ENCODE measurements around the gene KL. TPM values are rescaled to one million over a fixed set of nuclear protein-coding genes. Genes with fewer than 3 reads are reported as not detected.

The KL gene
- total RNA-seq, 1 donor, result 1.3 TPM

- no peak for DNase-seq (ENCODE audit: low read depth in 2 of 3, low spot score in 2 of 3)
Observed at GRCh38 chr13:33003458-33004019, 12.7 kb upstream of the KL start.

- DNase-seq (ENCODE audit: low read depth in 2 of 3, low spot score in 2 of 3), result no peak
Observed at GRCh38 chr13:33004511-33004910, 11.7 kb upstream of the KL start.

- DNase-seq (ENCODE audit: low read depth in 2 of 3, low spot score in 2 of 3), result no peak
Observed at GRCh38 chr13:33006134-33006533, 10.1 kb upstream of the KL start.

GRCh38 chr13:33006638-33007037 lies 9.6 kb upstream of the KL start:
- no peak for DNase-seq (ENCODE audit: low read depth in 2 of 3, low spot score in 2 of 3)

GRCh38 chr13:33007237-33007636 lies 9.0 kb upstream of the KL start:
- DNase-seq (ENCODE audit: low read depth in 2 of 3, low spot score in 2 of 3), result no peak

GRCh38 chr13:33007950-33008349 lies 8.3 kb upstream of the KL start:
- DNase-seq (ENCODE audit: low read depth in 2 of 3, low spot score in 2 of 3), result no peak

GRCh38 chr13:33008946-33009722 lies 7.1 kb upstream of the KL start:
- DNase-seq (ENCODE audit: low read depth in 2 of 3, low spot score in 2 of 3), result no peak

- no peak for DNase-seq (ENCODE audit: low read depth in 2 of 3, low spot score in 2 of 3)
Observed at GRCh38 chr13:33011828-33012470, 4.3 kb upstream of the KL start.

- DNase-seq (ENCODE audit: low read depth in 2 of 3, low spot score in 2 of 3), result no peak
Observed at GRCh38 chr13:33014291-33014690, 1.9 kb upstream of the KL start.

- DNase-seq (ENCODE audit: low read depth in 2 of 3, low spot score in 2 of 3), result peak in 2 of 3 donors; percentile 47 to 71
Observed at GRCh38 chr13:33015241-33015668, 968 bp upstream of the KL start.

- DNase-seq (ENCODE audit: low read depth in 2 of 3, low spot score in 2 of 3), result peak in 1 of 3 donors; percentile 41
Observed at GRCh38 chr13:33015791-33016323, 366 bp upstream of the KL start.

GRCh38 chr13:33017323-33017929 lies 1.2 kb downstream of the KL start:
- DNase-seq (ENCODE audit: low read depth in 2 of 3, low spot score in 2 of 3), result peak in 2 of 3 donors; percentile 77 to 91

GRCh38 chr13:33018886-33019285 lies 2.7 kb downstream of the KL start:
- no peak for DNase-seq (ENCODE audit: low read depth in 2 of 3, low spot score in 2 of 3)

- no peak for DNase-seq (ENCODE audit: low read depth in 2 of 3, low spot score in 2 of 3)
Observed at GRCh38 chr13:33022986-33023385, 6.8 kb downstream of the KL start.

GRCh38 chr13:33025220-33025744 lies 9.1 kb downstream of the KL start:
- no peak for DNase-seq (ENCODE audit: low read depth in 2 of 3, low spot score in 2 of 3)

GRCh38 chr13:33026489-33027152 lies 10.4 kb downstream of the KL start:
- no peak for DNase-seq (ENCODE audit: low read depth in 2 of 3, low spot score in 2 of 3)

GRCh38 chr13:33028620-33029019 lies 12.4 kb downstream of the KL start:
- DNase-seq (ENCODE audit: low read depth in 2 of 3, low spot score in 2 of 3), result no peak

GRCh38 chr13:33031277-33031676 lies 15.1 kb downstream of the KL start:
- DNase-seq (ENCODE audit: low read depth in 2 of 3, low spot score in 2 of 3), result no peak

GRCh38 chr13:33032037-33032625 lies 15.9 kb downstream of the KL start:
- no peak for DNase-seq (ENCODE audit: low read depth in 2 of 3, low spot score in 2 of 3)
